HepG2 (cell line): ENCODE measurements around the gene MMP23B. TPM values are rescaled to one million over a fixed set of nuclear protein-coding genes. Genes with fewer than 3 reads are reported as not detected.

Experiments used
- ATAC-seq: fragments of 200-7000 bp; cut with Tn5 transposase; 3 replicates; pipeline ENCODE4 v1.9.1; 2020; ENCODE audit warnings: mild to moderate bottlenecking, moderate library complexity
- BruUV-seq: library from RNA; stranded (reverse); fragments of 400-500 nt; replicated peaks from 2 replicates; lab custom pipeline; 2021; lab: Mats Ljungman, UMichigan
- CTCF ChIA-PET: fragments of 300-600 bp; formaldehyde crosslinking; extraction: SDS; loops from one replicate; lab custom pipeline; 2021; ENCODE audit warnings: low total read pairs, inconsistent platforms, low intra/inter-chr PET ratio; lab: Yijun Ruan, JAX
- POLR2A ChIA-PET: fragments of 350-600 bp; sonication (Branson Sonifier 250); formaldehyde crosslinking; loops from one replicate; lab custom pipeline; 2020; ENCODE audit warnings: antibody characterized with exemption, inconsistent platforms; lab: Yijun Ruan, JAX
- DNase-seq: peaks from one replicate; pipeline ENCODE4 v3.0.0-alpha.2; 2015; ENCODE audit warnings: low spot score
- FAIRE-seq: peaks from 3 replicates; lab custom pipeline; 2011; peaks lifted over from hg19 to GRCh38; lab: Jason Lieb, UNC
- H2AFZ ChIP-seq: one replicate; pipeline ENCODE4 v1.6.1; 2011; ENCODE audit warnings: low read length, inconsistent platforms
- H3K27ac ChIP-seq: fragments of 300-600 bp; 3 replicates; pipeline ENCODE4 v1.8.0; 2011; ENCODE audit warnings: mixed run types, mild to moderate bottlenecking, mixed read lengths, low read length, inconsistent platforms; ENCODE audit not compliant: insufficient read depth; ENCODE audit errors: extremely low read length
- H3K27me3 ChIP-seq, 2 experiments: fragments of 200-600 bp in 1 of 2; 2 replicates in 1 of 2; 3 replicates in 1 of 2; pipeline versions ENCODE4 v1.6.0 to v1.8.0; 2011; ENCODE audit warnings: low read length in 2 of 2, mild to moderate bottlenecking in 2 of 2, moderate library complexity in 2 of 2, inconsistent platforms in 1 of 2; ENCODE audit not compliant: insufficient read depth in 2 of 2, control insufficient read depth in 1 of 2
- H3K36me3 ChIP-seq, 2 experiments: fragments of 200-600 bp in 1 of 2; replicated peaks in 1 of 2; 2 replicates in 1 of 2; 3 replicates in 1 of 2; pipeline versions ENCODE4 v1.5.1 to v1.8.0; 2011; ENCODE audit warnings: low read length in 2 of 2, inconsistent platforms in 1 of 2; ENCODE audit not compliant: insufficient read depth in 2 of 2, control insufficient read depth in 1 of 2
- H3K4me1 ChIP-seq: 2 replicates; pipeline ENCODE4 v1.5.1; 2012; ENCODE audit warnings: low read length, inconsistent platforms; ENCODE audit not compliant: insufficient read depth
- H3K4me2 ChIP-seq: 2 replicates; pipeline ENCODE4 v1.6.0; 2011; ENCODE audit warnings: low read depth, low read length, inconsistent platforms
- H3K4me3 ChIP-seq, 3 experiments: fragments of 200-600 bp in 1 of 3; sonication (generic), shearing (Covaris generic) in 1 of 3; replicated peaks in 1 of 3; 2 replicates each; pipeline ENCODE4 v1.5.1; 2011 to 2016; ENCODE audit warnings: low read length in 3 of 3, inconsistent platforms in 2 of 3, low read depth in 2 of 3, mild to moderate bottlenecking in 2 of 3, control low read depth in 1 of 3, mixed read lengths in 1 of 3; ENCODE audit not compliant: insufficient read depth in 1 of 3
- H3K79me2 ChIP-seq: one replicate; pipeline ENCODE4 v1.6.1; 2011; ENCODE audit warnings: low read length, inconsistent platforms; ENCODE audit not compliant: insufficient read depth
- H3K9ac ChIP-seq: 2 replicates; pipeline ENCODE4 v1.6.0; 2011; ENCODE audit warnings: mild to moderate bottlenecking, low read depth, low read length, inconsistent platforms; ENCODE audit not compliant: insufficient read depth
- H3K9me3 ChIP-seq: 2 replicates; pipeline ENCODE4 v1.5.1; 2012; ENCODE audit warnings: mild to moderate bottlenecking, low read length
- H4K20me1 ChIP-seq: 2 replicates; pipeline ENCODE4 v1.6.0; 2011; ENCODE audit warnings: inconsistent platforms, mild to moderate bottlenecking, low read length, moderate library complexity; ENCODE audit not compliant: insufficient read depth
- CENPBD1 ChIP-seq: sonication (generic); formaldehyde crosslinking; IDR thresholded peaks from 2 replicates; pipeline ENCODE4 v1.8.0; 2022; ENCODE audit warnings: missing genetic modification reagents, low read depth, mild to moderate bottlenecking, borderline replicate concordance
- KAT7 ChIP-seq: IDR thresholded peaks from 2 replicates; pipeline ENCODE4 v1.6.1; 2018; ENCODE audit warnings: borderline replicate concordance, missing compliant biosample characterization
- RFXAP ChIP-seq: sonication (generic); formaldehyde crosslinking; IDR thresholded peaks from 2 replicates; pipeline ENCODE4 v1.4.0; 2020; ENCODE audit warnings: missing genetic modification reagents, borderline replicate concordance
- SMARCC2 ChIP-seq: fragments of 450-650 bp; IDR thresholded peaks from 2 replicates; pipeline ENCODE4 v1.6.1; 2017; ENCODE audit warnings: antibody characterized with exemption, mild to moderate bottlenecking
- TOPORS ChIP-seq: sonication (generic); formaldehyde crosslinking; IDR thresholded peaks from 2 replicates; pipeline ENCODE4 v1.8.0; 2023; ENCODE audit warnings: mild to moderate bottlenecking, missing genetic modification reagents
- ZFX ChIP-seq: sonication (generic); formaldehyde crosslinking; IDR thresholded peaks from 2 replicates; pipeline ENCODE4 v1.4.0; 2020; ENCODE audit warnings: mild to moderate bottlenecking, low read depth, missing genetic modification reagents, moderate library complexity
- ZNF644 ChIP-seq: IDR thresholded peaks from 2 replicates; pipeline ENCODE4 v1.6.1; 2016; ENCODE audit warnings: low read depth
- WGBS: methylation state at CpG from one replicate; pipeline ENCODE4 v1.1.6; 2017; ENCODE audit warnings: low lambda C conversion rate; 5-methylcytosine and 5-hydroxymethylcytosine counted together
- in situ Hi-C: cut with HindIII; loops from 2 replicates; pipeline ENCODE4 v1.10.0; 2017; ENCODE audit warnings: low pct_unique_long_range_greater_than_20kb; ENCODE audit not compliant: extremely low pct_ligation_motif_present
- intact Hi-C: fragments of 100-400 bp; cut with micrococcal nuclease; formaldehyde crosslinking; loops from one replicate; pipeline ENCODE4 v1.10.0; 2022; ENCODE audit not compliant: unreplicated experiment
- polyA plus RNA-seq, 8 experiments: library from polyadenylated mRNA; depleted of rRNA in 3 of 8; stranded (reverse) in 7 of 8; unstranded in 1 of 8; fragments of >200 nt; fragmentation: Illumina TruSeq in 4 of 8; extraction: Trizol in 4 of 8; gene quantifications; 2 replicates each; pipeline versions ENCODE4 v1.2.1 to v1.2.3, GENCODE V29; 2011 to 2016; ENCODE audit warnings: low read depth in 4 of 8, missing spikeins in 1 of 8, mixed read lengths in 1 of 8; ENCODE audit not compliant: insufficient read depth in 1 of 8
- total RNA-seq, 5 experiments: library from RNA; depleted of rRNA; stranded (reverse); fragments of >200 nt; fragmentation: Illumina TruSeq; extraction: Trizol; gene quantifications; 2 replicates each; pipeline ENCODE4 v1.2.3, GENCODE V29; 2016; ENCODE audit warnings: low read depth in 1 of 5

The MMP23B gene
- total and polyA plus RNA-seq, 2 of the 13 experiments (the other 11 are each of a cell fraction or from before 2014, with no cell fraction given) = 0.61 to 0.75 TPM

- TF ChIP-seq ZFX (CRISPR knock-in tag) (no peak), ZNF644 (no peak), CENPBD1 (CRISPR knock-in tag) (no peak), TOPORS (CRISPR knock-in tag) (no peak), SMARCC2 (no peak), RFXAP (CRISPR knock-in tag) (no peak)
Observed at GRCh38 chr1:1617925-1618324, 14.0 kb upstream of the MMP23B start (continued).

- ChIA-PET POLR2A (no interaction called here), CTCF (no interaction called here)
- no peak overlapping the region for H3K4me3 ChIP-seq
- DNase-seq (no peak), ATAC-seq (no peak), FAIRE-seq (no peak)
- H4K20me1 ChIP-seq = peaks cover 8% of the 10 kb centered on the region; the same call in 1 of the 2 replicates
- in situ Hi-C loops = loop anchor here (5.0 kb wide), 1 partner anchor 41 kb away; no protein-coding TSS in a partner anchor
- no peaks in the 10 kb centered on the region for H3K9me3 ChIP-seq
- H3K27me3 ChIP-seq = no peaks in the 10 kb centered on the region; a peak in 1 of 5 replicates
- H3K79me2 ChIP-seq = peaks cover 17% of the 10 kb centered on the region
- BruUV-seq = no TSS peak
- H3K27ac ChIP-seq = no peak overlapping the region
- WGBS = 87% methylated on average over 4 of the region's 9 CpGs
- H3K4me1 ChIP-seq = peaks cover 19% of the 10 kb centered on the region
- no peak overlapping the region for H3K9ac ChIP-seq
- H3K36me3 ChIP-seq = peaks cover 1 to 14% of the 10 kb centered on the region in 2 experiments; a peak in 2 of 5 replicates
- H3K4me2 ChIP-seq = no peak overlapping the region
- no peak overlapping the region for H2AFZ ChIP-seq
- intact Hi-C loops = no loop called here
- TF ChIP-seq KAT7 (CRISPR knock-in tag) = no peak
Observed at GRCh38 chr1:1618396-1619068, 13.4 kb upstream of the MMP23B start.
